ENCODE results near the gene SRPK1. TPM values are rescaled to one million over a fixed set of nuclear protein-coding genes. Genes with fewer than 3 reads are reported as not detected.

The SRPK1 gene
- total and polyA plus RNA-seq, 4 donors, result 33.1 to 55.5 (median 42.3) TPM

DNA sequence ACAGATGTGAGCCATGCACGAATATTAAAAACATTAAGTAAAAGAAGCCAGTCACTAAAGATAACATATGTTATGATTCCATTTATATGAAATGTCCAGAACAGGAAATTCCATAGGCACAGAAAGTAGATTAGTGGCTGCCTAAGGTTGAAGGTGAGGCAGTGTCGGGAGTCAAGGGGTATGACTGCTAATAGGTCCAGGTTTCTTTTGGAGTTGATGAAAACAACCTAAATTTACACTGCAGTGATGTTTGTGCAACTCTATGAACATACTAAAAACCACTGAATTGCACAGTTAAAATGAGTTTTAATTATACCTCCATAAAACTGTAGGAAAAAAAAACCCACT lies 14.4 kb downstream of the SRPK1 start:
- peaks cover 14% of the 10 kb centered on the region for H3K9me3 ChIP-seq (ENCODE audit: control insufficient read depth, insufficient read depth, low read length)
- no peak for DNase-seq (ENCODE audit: low read depth in 4 of 6, low spot score in 6 of 6)
- WGBS (ENCODE audit: insufficient coverage), result no CpG with 5 or more reads among the region's 2 CpGs
- no peak overlapping the region for H3K27ac ChIP-seq (ENCODE audit: low read depth, low read length)
- no peaks in the 10 kb centered on the region for H3K27me3 ChIP-seq (ENCODE audit: control insufficient read depth, insufficient read depth, low read length)
- H3K36me3 ChIP-seq (ENCODE audit: control insufficient read depth, insufficient read depth, low read length), result peaks cover 4% of the 10 kb centered on the region
- no peak overlapping the region for H3K4me3 ChIP-seq (ENCODE audit: low read depth, low read length)
- no peaks in the 10 kb centered on the region for H3K4me1 ChIP-seq (ENCODE audit: control insufficient read depth, insufficient read depth, low read length)

DNA sequence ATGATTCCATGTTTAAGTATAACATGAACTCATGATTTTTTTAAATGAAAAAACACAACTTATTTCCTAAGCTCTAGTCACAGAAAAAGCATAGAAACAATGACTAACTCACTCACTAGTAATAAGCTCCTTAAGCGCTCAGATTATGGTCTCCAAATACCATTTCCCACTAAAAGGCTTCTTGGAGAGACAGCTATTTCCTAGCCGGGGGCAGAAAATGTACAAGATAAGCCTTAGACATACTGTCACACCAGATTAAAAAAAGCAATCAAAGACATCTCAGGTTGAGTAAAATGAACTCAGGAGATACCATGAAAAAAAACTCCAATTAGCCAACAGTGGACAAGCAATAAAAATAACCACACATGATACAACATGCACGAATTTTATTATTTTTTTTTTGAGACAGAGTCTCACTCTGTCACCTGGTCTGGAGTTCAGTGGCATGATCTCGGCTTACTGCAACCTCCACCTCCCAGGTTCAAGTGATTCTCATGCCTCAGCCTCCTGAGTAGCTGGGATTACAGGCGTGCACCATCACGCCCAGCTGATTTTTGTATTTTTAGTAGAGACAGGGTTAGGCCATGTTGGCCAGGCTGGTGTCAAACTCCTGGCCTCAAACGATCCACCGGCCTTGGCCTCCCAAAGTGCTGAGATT lies 14.9 kb downstream of the SRPK1 start:
- Histone ChIP-seq H3K36me3 (ENCODE audit: control insufficient read depth, insufficient read depth, low read length) (peaks cover 4% of the 10 kb centered on the region), H3K9me3 (ENCODE audit: control insufficient read depth, insufficient read depth, low read length) (peaks cover 14% of the 10 kb centered on the region), H3K4me3 (ENCODE audit: low read depth, low read length) (no peak overlapping the region), H3K27ac (ENCODE audit: low read depth, low read length) (no peak overlapping the region), H3K4me1 (ENCODE audit: control insufficient read depth, insufficient read depth, low read length) (no peaks in the 10 kb centered on the region), H3K27me3 (ENCODE audit: control insufficient read depth, insufficient read depth, low read length) (no peaks in the 10 kb centered on the region)
- WGBS (ENCODE audit: insufficient coverage), result 95% methylated on average over 4 of the region's 8 CpGs
- DNase-seq (ENCODE audit: low read depth in 4 of 6, low spot score in 6 of 6), result no peak

DNA sequence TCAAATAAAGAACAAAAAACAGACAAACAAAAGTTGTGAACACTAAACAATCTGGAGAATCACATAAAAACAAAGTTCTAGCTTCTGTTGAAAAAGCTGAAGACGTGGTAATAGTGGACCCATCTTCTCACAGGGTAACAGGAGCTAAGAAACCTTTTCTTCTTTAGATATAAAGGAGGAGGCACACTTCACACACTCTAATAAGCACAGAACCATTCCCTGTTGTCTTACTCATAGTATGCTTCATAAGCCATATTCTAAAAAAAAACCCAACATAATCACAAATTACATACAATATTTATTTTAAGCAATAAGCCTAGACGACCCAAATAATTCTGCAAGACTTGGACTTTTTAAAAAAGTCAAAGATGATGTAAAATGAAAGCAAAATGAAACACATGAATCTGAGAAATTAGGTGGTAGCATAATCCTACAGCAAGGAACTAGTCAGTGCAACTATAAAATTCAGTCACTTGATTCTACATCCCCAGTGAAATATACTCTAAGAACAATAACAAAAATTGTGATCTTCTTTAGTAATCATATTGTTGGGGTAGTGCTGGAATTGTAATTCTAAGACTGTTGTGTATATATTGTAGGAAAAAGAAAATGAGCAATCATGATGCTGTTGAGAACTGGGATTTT lies 15.6 kb downstream of the SRPK1 start:
- Histone ChIP-seq H3K4me3 (ENCODE audit: low read depth, low read length) (no peak overlapping the region), H3K36me3 (ENCODE audit: control insufficient read depth, insufficient read depth, low read length) (peaks cover 4% of the 10 kb centered on the region), H3K27ac (ENCODE audit: low read depth, low read length) (no peak overlapping the region), H3K9me3 (ENCODE audit: control insufficient read depth, insufficient read depth, low read length) (peaks cover 7% of the 10 kb centered on the region), H3K27me3 (ENCODE audit: control insufficient read depth, insufficient read depth, low read length) (no peaks in the 10 kb centered on the region), H3K4me1 (ENCODE audit: control insufficient read depth, insufficient read depth, low read length) (no peaks in the 10 kb centered on the region)
- DNase-seq (ENCODE audit: low read depth in 4 of 6, low spot score in 6 of 6), result no peak
- no CpG with 5 or more reads among the region's 2 CpGs for WGBS (ENCODE audit: insufficient coverage)

DNA sequence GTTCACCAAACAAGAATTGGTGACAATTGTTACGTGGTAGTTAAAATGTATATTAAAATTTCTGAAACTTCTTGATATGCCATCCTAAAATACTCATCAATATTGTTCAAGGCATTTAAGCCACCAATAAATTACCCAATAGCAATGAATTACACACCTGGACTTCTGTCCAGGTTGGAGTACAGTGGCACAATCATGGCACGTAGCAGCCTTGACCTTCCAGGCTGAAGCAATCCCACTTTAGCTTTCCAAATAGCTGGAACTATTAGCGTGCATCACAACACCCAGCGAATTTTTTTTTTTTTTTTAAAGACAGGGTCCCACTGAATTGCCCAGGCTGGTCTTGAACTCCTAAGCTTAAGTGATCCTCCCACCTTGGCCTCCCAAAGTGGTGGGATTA lies 17.2 kb downstream of the SRPK1 start:
- 100% methylated on average over 3 of the region's 4 CpGs for WGBS (ENCODE audit: insufficient coverage)
- Histone ChIP-seq H3K36me3 (ENCODE audit: control insufficient read depth, insufficient read depth, low read length) (peaks cover under 1% of the 10 kb centered on the region), H3K27me3 (ENCODE audit: control insufficient read depth, insufficient read depth, low read length) (no peaks in the 10 kb centered on the region), H3K27ac (ENCODE audit: low read depth, low read length) (no peak overlapping the region), H3K9me3 (ENCODE audit: control insufficient read depth, insufficient read depth, low read length) (no peaks in the 10 kb centered on the region), H3K4me3 (ENCODE audit: low read depth, low read length) (no peak overlapping the region), H3K4me1 (ENCODE audit: control insufficient read depth, insufficient read depth, low read length) (no peaks in the 10 kb centered on the region)
- DNase-seq (ENCODE audit: low read depth in 4 of 6, low spot score in 6 of 6), result no peak

DNA sequence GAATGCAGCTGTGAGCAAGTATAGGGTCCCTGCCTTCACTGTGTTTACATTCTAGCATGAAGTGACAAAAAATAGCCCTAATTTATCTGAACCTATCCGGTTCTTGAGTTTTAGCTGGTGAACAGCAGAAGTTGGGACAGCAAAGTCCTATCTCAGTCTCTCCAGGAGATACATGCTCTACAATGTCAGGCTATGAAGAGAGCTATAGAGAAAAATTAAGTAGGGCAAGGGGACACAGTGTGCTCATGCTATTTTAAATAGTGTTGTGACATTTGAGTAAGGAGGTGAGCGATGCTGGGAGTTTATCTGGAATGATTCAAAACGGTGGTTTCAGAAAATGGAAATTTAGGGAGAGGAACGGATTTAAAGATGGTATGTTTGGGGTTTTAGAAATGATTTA lies 20.4 kb downstream of the SRPK1 start:
- Histone ChIP-seq H3K27ac (ENCODE audit: low read depth, low read length) (no peak overlapping the region), H3K36me3 (ENCODE audit: control insufficient read depth, insufficient read depth, low read length) (no peaks in the 10 kb centered on the region), H3K27me3 (ENCODE audit: control insufficient read depth, insufficient read depth, low read length) (no peaks in the 10 kb centered on the region), H3K9me3 (ENCODE audit: control insufficient read depth, insufficient read depth, low read length) (no peaks in the 10 kb centered on the region), H3K4me1 (ENCODE audit: control insufficient read depth, insufficient read depth, low read length) (no peaks in the 10 kb centered on the region), H3K4me3 (ENCODE audit: low read depth, low read length) (no peak overlapping the region)
- no peak for DNase-seq (ENCODE audit: low read depth in 4 of 6, low spot score in 6 of 6)
- 97% methylated on average over 4 of the region's 4 CpGs for WGBS (ENCODE audit: insufficient coverage)

DNA sequence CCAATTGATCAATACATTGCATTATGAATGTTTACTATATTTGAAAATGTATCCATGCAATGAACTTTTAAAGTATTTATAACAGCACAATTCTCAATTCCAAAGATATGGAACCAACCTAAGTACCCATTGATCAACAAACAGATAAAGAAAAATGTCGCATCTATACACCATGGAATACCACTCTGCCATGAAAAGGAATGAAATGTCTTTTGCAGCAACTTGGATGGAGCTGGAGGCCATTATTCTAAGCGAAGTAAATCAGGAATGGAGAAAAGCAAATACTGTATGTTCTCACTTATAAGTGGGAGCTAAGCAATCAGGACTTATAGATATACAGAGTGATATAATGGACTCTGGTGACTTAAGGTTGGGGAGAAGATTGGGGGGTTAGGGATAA lies 22.9 kb downstream of the SRPK1 start:
- H3K4me3 ChIP-seq (ENCODE audit: low read depth, low read length), result no peak overlapping the region
- no peaks in the 10 kb centered on the region for H3K27me3 ChIP-seq (ENCODE audit: control insufficient read depth, insufficient read depth, low read length)
- no peaks in the 10 kb centered on the region for H3K36me3 ChIP-seq (ENCODE audit: control insufficient read depth, insufficient read depth, low read length)
- H3K4me1 ChIP-seq (ENCODE audit: control insufficient read depth, insufficient read depth, low read length), result no peaks in the 10 kb centered on the region
- no peak for DNase-seq (ENCODE audit: low read depth in 4 of 6, low spot score in 6 of 6)
- no peaks in the 10 kb centered on the region for H3K9me3 ChIP-seq (ENCODE audit: control insufficient read depth, insufficient read depth, low read length)
- no peak overlapping the region for H3K27ac ChIP-seq (ENCODE audit: low read depth, low read length)
- WGBS (ENCODE audit: insufficient coverage), result 100% methylated on average over 1 of the region's 2 CpGs

DNA sequence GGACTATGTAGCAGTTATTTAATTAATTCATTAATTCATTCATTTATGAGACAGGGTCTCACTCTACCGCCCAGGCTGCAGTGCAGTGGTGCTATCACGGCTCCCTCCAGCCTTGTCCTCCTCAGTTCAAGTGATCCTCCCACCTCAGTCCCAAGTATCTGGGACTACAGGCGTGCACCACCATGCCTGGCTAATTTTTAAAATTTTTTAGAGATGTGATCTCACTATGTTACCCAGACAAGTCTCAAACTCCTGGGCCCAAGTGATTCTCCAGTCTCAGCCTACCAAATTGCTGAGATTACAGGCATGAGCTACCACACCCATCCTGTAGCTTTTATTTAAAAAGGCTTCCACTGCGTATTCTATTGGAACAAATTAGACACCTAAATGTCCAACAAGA lies 23.4 kb downstream of the SRPK1 start:
- Histone ChIP-seq H3K9me3 (ENCODE audit: control insufficient read depth, insufficient read depth, low read length) (no peaks in the 10 kb centered on the region), H3K27me3 (ENCODE audit: control insufficient read depth, insufficient read depth, low read length) (no peaks in the 10 kb centered on the region), H3K36me3 (ENCODE audit: control insufficient read depth, insufficient read depth, low read length) (no peaks in the 10 kb centered on the region), H3K27ac (ENCODE audit: low read depth, low read length) (no peak overlapping the region), H3K4me1 (ENCODE audit: control insufficient read depth, insufficient read depth, low read length) (no peaks in the 10 kb centered on the region), H3K4me3 (ENCODE audit: low read depth, low read length) (no peak overlapping the region)
- DNase-seq (ENCODE audit: low read depth in 4 of 6, low spot score in 6 of 6), result no peak
- 80% methylated on average over 1 of the region's 4 CpGs for WGBS (ENCODE audit: insufficient coverage)

DNA sequence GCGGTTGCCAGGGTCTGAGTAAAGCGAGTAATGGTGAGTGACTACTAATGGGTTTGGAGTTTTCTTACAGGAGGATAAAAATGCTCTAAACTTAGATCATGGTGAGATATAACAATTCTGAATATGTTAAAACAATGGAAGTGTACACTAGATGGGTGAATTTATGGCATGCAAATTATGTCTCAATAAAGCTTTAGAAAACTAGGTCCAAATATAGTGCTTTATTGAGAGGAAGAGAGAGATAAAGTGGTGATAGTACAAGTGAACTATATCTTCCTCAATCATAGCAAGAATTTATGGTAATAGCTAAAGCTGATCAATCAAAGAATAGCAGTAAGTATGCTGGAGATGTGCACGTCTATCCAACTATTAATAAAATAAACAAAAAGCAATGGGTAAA lies 23.9 kb downstream of the SRPK1 start:
- Histone ChIP-seq H3K27ac (ENCODE audit: low read depth, low read length) (no peak overlapping the region), H3K9me3 (ENCODE audit: control insufficient read depth, insufficient read depth, low read length) (no peaks in the 10 kb centered on the region), H3K36me3 (ENCODE audit: control insufficient read depth, insufficient read depth, low read length) (no peaks in the 10 kb centered on the region), H3K27me3 (ENCODE audit: control insufficient read depth, insufficient read depth, low read length) (no peaks in the 10 kb centered on the region), H3K4me1 (ENCODE audit: control insufficient read depth, insufficient read depth, low read length) (no peaks in the 10 kb centered on the region), H3K4me3 (ENCODE audit: low read depth, low read length) (no peak overlapping the region)
- DNase-seq (ENCODE audit: low read depth in 4 of 6, low spot score in 6 of 6), result no peak
- 93% methylated on average over 2 of the region's 3 CpGs for WGBS (ENCODE audit: insufficient coverage)

DNA sequence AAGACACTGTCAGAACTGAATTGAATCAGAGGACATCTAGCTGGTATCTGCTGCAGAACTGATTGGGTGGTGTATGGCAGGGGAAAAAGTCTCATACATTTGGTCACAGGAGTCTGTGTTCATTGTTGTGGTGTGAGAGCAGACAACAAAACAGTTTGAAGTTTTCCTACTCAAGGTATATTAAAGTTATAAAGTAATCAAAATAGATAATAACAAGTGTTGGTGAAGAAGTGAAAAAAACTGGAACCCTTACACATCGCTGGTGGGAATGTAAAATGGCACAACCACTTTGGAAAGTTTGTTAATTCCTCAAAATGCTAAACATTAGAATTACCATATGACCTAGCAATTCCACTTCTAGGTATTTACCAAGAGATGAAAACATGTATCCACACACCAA lies 24.7 kb downstream of the SRPK1 start:
- no peaks in the 10 kb centered on the region for H3K4me1 ChIP-seq (ENCODE audit: control insufficient read depth, insufficient read depth, low read length)
- no peak for DNase-seq (ENCODE audit: low read depth in 4 of 6, low spot score in 6 of 6)
- WGBS (ENCODE audit: insufficient coverage), result no CpG with 5 or more reads among the region's 1 CpG
- H3K27ac ChIP-seq (ENCODE audit: low read depth, low read length), result no peak overlapping the region
- no peaks in the 10 kb centered on the region for H3K36me3 ChIP-seq (ENCODE audit: control insufficient read depth, insufficient read depth, low read length)
- H3K27me3 ChIP-seq (ENCODE audit: control insufficient read depth, insufficient read depth, low read length), result no peaks in the 10 kb centered on the region
- no peak overlapping the region for H3K4me3 ChIP-seq (ENCODE audit: low read depth, low read length)
- H3K9me3 ChIP-seq (ENCODE audit: control insufficient read depth, insufficient read depth, low read length), result no peaks in the 10 kb centered on the region

DNA sequence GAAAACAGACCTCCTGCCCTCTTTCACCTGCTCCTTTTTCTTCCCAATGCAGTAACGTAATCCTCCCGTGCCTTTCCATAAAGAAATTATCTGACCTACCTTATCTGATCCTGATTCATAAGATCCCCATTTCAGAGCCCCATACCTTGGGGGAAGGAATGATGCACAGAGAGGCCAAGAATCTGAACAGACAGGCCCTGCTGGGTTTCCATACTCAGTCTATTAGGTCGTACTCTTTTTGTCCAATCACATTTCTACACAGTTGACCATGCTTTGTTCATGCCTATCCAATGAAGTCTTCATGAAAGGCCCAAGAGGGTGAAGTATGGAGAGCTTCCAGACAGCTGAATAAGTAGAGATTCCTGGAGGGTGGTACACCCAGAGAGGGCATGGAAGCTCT lies 25.3 kb downstream of the SRPK1 start:
- no peaks in the 10 kb centered on the region for H3K4me1 ChIP-seq (ENCODE audit: control insufficient read depth, insufficient read depth, low read length)
- H3K27ac ChIP-seq (ENCODE audit: low read depth, low read length), result no peak overlapping the region
- no peaks in the 10 kb centered on the region for H3K9me3 ChIP-seq (ENCODE audit: control insufficient read depth, insufficient read depth, low read length)
- no peak overlapping the region for H3K4me3 ChIP-seq (ENCODE audit: low read depth, low read length)
- no peak for DNase-seq (ENCODE audit: low read depth in 4 of 6, low spot score in 6 of 6)
- no peaks in the 10 kb centered on the region for H3K36me3 ChIP-seq (ENCODE audit: control insufficient read depth, insufficient read depth, low read length)
- WGBS (ENCODE audit: insufficient coverage), result 100% methylated on average over 1 of the region's 3 CpGs
- no peaks in the 10 kb centered on the region for H3K27me3 ChIP-seq (ENCODE audit: control insufficient read depth, insufficient read depth, low read length)

Data from spinal cord (tissue), 10 donors.